Activated naive CD4-positive, alpha-beta T cell treated with anti-CD3 and anti-CD28 coated beads, Interleukin-2, amount 50 U/mL, for 24 hours (primary cell): Measurements from ENCODE around the gene PES1.
"Not testable (repeated sequence)": the region's sequence is repeated elsewhere in the genome, so short reads cannot be mapped to it uniquely, and the experiment has no call there.

ENCODE experiments used
- H3K27ac Mint-ChIP-seq: one replicate; pipeline ENCODE4 v1.8.0; 2021; ENCODE audit warnings: mild to moderate bottlenecking, mixed read lengths
- H3K27me3 Mint-ChIP-seq: one replicate; pipeline ENCODE4 v1.8.0; 2021; ENCODE audit warnings: mixed read lengths
- H3K36me3 Mint-ChIP-seq: one replicate; pipeline ENCODE4 v1.8.0; 2021; ENCODE audit warnings: mixed read lengths
- H3K4me1 Mint-ChIP-seq: one replicate; pipeline ENCODE4 v1.8.0; 2021; ENCODE audit warnings: mixed read lengths
- H3K4me3 Mint-ChIP-seq: one replicate; pipeline ENCODE4 v1.8.0; 2021; ENCODE audit warnings: mild to moderate bottlenecking, mixed read lengths
- H3K9me3 Mint-ChIP-seq: one replicate; pipeline ENCODE4 v1.8.0; 2021; ENCODE audit warnings: mixed read lengths

The PES1 gene

DNA sequence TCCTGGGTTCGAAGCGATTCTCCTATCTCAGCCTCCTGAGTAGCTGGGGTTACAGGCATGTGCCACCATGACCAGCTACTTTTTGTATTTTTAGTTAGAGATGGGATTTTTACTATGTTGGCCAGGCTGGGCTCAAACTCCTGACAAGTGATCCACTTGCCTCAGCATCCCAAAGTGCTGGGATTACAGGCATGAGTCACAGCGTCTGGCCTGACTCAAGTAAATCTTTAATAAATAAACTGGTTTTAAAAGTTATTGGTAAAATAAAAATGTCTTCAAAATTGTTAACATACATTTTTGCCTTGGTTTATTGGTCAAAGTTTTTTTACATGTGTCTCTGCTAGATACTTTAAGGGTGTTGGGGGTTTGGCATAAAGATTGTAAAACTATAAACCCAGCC, 7.3 kb upstream of the PES1 start:
- H3K9me3 Mint-ChIP-seq: no peaks in the 10 kb centered on the region
- H3K27ac Mint-ChIP-seq: no peak overlapping the region
- peaks cover 9% of the 10 kb centered on the region for H3K4me1 Mint-ChIP-seq
- no peak overlapping the region for H3K4me3 Mint-ChIP-seq
- no peaks in the 10 kb centered on the region for H3K27me3 Mint-ChIP-seq
- no peaks in the 10 kb centered on the region for H3K36me3 Mint-ChIP-seq

DNA sequence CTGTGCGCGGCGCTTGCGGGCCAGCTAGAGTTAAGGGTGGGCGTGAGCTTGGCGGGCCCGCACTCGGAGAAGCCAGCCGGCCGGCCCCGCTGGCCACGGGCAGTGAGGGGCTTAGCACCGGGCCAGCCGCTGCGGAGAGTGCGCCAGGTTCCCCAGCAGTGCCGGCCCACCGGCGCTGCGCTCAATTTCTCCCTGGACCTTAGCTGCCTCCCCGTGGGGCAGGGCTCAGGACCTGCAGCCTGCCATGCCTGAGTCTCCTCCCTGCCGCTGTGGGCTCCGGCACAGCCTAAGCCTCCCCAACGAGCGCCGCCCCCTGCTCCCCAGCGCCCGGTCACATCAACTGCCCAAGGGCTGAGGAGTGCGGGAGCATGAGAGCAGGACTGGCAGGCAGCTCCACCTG, 5.2 kb upstream of the PES1 start:
- Mint-ChIP-seq H3K36me3 (no peaks in the 10 kb centered on the region), H3K27ac (no peak overlapping the region), H3K27me3 (peaks cover 3% of the 10 kb centered on the region), H3K4me3 (no peak overlapping the region), H3K4me1 (peaks cover under 1% of the 10 kb centered on the region), H3K9me3 (no peaks in the 10 kb centered on the region)

DNA sequence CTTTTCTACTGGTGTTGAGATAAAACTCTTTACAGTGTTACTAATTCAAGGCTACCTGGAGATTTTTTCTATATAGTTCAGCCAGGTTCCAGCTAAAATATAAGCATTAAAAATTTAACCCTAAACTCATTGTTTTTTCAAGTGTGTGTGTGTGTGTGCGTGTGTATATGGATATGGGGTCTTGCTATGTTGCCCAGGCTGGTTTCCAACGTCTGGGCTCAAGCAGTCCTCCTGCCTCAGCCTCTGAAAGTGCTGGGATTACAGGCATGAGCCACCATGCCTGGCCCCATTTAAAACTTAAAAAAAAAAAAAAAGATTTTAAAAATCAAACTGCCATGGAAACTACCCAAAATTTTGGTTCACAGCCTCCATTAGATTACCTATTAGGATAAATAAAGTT, 4.5 kb upstream of the PES1 start:
- H3K36me3 Mint-ChIP-seq: no peaks in the 10 kb centered on the region
- no peaks in the 10 kb centered on the region for H3K4me1 Mint-ChIP-seq
- no peak overlapping the region for H3K27ac Mint-ChIP-seq
- H3K27me3 Mint-ChIP-seq: peaks cover 3% of the 10 kb centered on the region
- H3K9me3 Mint-ChIP-seq: no peaks in the 10 kb centered on the region
- H3K4me3 Mint-ChIP-seq: no peak overlapping the region

- H3K4me3 Mint-ChIP-seq, H3K36me3 Mint-ChIP-seq, H3K27me3 Mint-ChIP-seq, H3K9me3 Mint-ChIP-seq, H3K27ac Mint-ChIP-seq: not testable (repeated sequence)
- H3K4me1 Mint-ChIP-seq: peaks cover 16% of the 10 kb centered on the region
These were observed 627 bp upstream of the PES1 start for GRCh38 chr22:30592360-30592713.

GRCh38 chr22:30591191-30591587, 521 bp downstream of the PES1 start:
- Mint-ChIP-seq H3K36me3 (peaks cover 8% of the 10 kb centered on the region), H3K4me1 (peaks cover 16% of the 10 kb centered on the region), H3K9me3 (no peaks in the 10 kb centered on the region), H3K27me3 (peaks cover 3% of the 10 kb centered on the region), H3K4me3 (no peak overlapping the region), H3K27ac (no peak overlapping the region)

DNA sequence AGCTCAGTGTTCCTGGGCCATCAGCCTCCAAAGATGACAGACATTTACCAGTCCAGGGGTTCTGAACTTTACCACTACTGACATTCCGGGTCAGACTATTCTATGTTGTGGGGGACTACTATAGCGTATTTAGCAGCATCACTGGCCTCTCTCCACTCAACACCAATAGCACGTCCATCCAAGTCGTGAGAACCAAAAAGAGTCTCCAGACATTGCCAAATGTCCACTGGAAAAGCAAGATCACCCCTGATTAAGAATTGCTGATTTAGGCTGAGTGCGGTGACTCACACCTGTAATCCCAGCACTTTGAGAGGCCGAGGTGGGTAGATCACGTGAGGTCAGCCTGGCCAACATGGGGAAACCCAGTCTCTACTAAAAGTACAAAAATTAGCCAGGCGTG, 5.3 kb downstream of the PES1 start:
- H3K27ac Mint-ChIP-seq: no peak overlapping the region
- H3K4me1 Mint-ChIP-seq: peaks cover 16% of the 10 kb centered on the region
- no peak overlapping the region for H3K4me3 Mint-ChIP-seq
- no peaks in the 10 kb centered on the region for H3K27me3 Mint-ChIP-seq
- peaks cover 16% of the 10 kb centered on the region for H3K36me3 Mint-ChIP-seq
- H3K9me3 Mint-ChIP-seq: no peaks in the 10 kb centered on the region

DNA sequence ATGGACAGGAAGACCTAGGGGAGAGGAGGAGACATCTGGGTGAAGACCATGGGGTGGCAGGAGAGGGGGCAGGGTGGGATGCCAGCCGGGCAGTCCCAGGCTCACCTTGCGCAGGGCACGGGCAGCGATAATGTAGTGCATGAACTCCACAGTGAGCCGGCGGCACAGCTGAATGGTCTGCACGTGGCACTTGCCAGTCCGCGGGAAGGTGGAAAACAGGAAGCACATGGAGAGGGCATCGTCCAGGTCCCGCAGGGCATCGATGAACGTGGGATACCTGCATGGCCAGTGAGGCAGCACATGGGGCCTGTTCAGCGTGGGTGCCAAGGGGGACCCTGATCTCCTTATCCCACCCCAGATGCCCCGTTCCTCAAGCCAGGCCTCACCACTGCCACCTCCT, 7.3 kb downstream of the PES1 start:
- no peaks in the 10 kb centered on the region for H3K9me3 Mint-ChIP-seq
- peaks cover 19% of the 10 kb centered on the region for H3K36me3 Mint-ChIP-seq

GRCh38 chr22:30582788-30583545, 8.7 kb downstream of the PES1 start:
- H3K27me3 Mint-ChIP-seq: no peaks in the 10 kb centered on the region
- no peak overlapping the region for H3K4me3 Mint-ChIP-seq
- no peaks in the 10 kb centered on the region for H3K4me1 Mint-ChIP-seq
- H3K36me3 Mint-ChIP-seq: peaks cover 24% of the 10 kb centered on the region
- no peaks in the 10 kb centered on the region for H3K9me3 Mint-ChIP-seq
- no peak overlapping the region for H3K27ac Mint-ChIP-seq

More for the DNA sequence above, 7.3 kb downstream of the PES1 start:
- Mint-ChIP-seq H3K4me3 (no peak overlapping the region), H3K4me1 (peaks cover 4% of the 10 kb centered on the region), H3K27ac (peak overlapping the region; percentile 23), H3K27me3 (no peaks in the 10 kb centered on the region)

GRCh38 chr22:30582051-30582450, 9.7 kb downstream of the PES1 start:
- peaks cover 28% of the 10 kb centered on the region for H3K36me3 Mint-ChIP-seq
- H3K27ac Mint-ChIP-seq: no peak overlapping the region
- no peaks in the 10 kb centered on the region for H3K9me3 Mint-ChIP-seq
- no peak overlapping the region for H3K4me3 Mint-ChIP-seq
- no peaks in the 10 kb centered on the region for H3K27me3 Mint-ChIP-seq
- no peaks in the 10 kb centered on the region for H3K4me1 Mint-ChIP-seq

- no peak overlapping the region for H3K4me3 Mint-ChIP-seq
- H3K27ac Mint-ChIP-seq: no peak overlapping the region
- H3K27me3 Mint-ChIP-seq: no peaks in the 10 kb centered on the region
- H3K9me3 Mint-ChIP-seq: no peaks in the 10 kb centered on the region
- no peaks in the 10 kb centered on the region for H3K4me1 Mint-ChIP-seq
- peaks cover 28% of the 10 kb centered on the region for H3K36me3 Mint-ChIP-seq
These were observed 10.8 kb downstream of the PES1 start for GRCh38 chr22:30580896-30581295.

GRCh38 chr22:30578481-30578880, 13.2 kb downstream of the PES1 start:
- Mint-ChIP-seq H3K27me3 (no peaks in the 10 kb centered on the region), H3K9me3 (no peaks in the 10 kb centered on the region), H3K4me1 (no peaks in the 10 kb centered on the region), H3K36me3 (peaks cover 23% of the 10 kb centered on the region), H3K4me3 (no peak overlapping the region), H3K27ac (no peak overlapping the region)

DNA sequence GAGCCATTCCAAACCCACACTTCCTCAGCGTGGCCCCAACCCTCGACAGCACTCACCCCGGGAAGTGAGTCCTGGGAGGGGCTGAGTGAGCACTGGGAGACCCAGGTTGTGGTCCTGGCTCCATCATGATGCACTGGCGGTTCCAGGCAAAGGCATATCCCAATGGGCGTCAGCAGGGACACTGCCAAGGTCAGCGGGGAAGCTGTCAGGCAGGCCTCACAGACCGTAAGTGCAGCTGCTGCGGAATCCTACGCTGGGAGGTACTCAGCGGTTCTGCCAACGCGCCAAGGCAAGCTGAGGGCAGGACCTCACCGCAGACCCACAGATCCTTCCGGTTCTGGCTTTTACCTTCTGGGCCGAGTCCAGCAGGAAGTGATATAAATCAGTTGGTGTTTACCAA, 15.9 kb downstream of the PES1 start:
- H3K4me1 Mint-ChIP-seq: no peaks in the 10 kb centered on the region
- no peak overlapping the region for H3K4me3 Mint-ChIP-seq
- H3K9me3 Mint-ChIP-seq: no peaks in the 10 kb centered on the region
- peaks cover 21% of the 10 kb centered on the region for H3K36me3 Mint-ChIP-seq
- no peak overlapping the region for H3K27ac Mint-ChIP-seq
- H3K27me3 Mint-ChIP-seq: no peaks in the 10 kb centered on the region

DNA sequence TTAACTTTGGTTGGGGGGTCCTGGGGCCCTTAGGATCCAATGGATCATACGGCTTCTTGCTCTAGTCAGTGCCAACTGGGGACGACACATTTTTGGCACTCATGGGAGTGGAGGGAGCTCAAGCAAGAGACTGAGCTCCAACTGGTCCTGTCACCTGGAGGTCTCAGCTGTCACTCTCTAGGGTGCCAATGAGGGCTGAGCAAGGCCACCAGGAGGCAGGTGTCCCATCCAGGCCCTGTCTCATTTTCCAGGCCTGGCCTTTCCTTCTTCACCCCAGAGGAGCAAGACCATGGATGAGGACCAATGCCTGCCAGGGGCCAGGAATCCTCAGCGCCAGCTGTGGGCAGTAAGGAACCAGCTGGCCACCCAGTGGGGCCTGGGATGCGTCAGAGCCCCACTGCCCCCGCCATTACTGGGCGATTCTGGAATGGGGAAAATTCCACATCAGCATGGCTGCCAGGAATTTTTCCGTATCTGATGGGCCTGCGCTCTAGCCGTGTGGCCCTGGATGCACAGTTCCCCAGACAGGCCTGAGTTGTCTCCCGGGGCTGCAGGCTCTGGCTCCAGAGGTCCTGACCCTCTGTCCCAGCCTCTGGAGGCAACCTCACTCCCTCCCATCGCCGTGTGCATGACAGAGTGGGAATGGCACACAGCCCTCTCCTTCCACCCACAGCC, 16.6 kb downstream of the PES1 start:
- Mint-ChIP-seq H3K9me3 (no peaks in the 10 kb centered on the region), H3K36me3 (peaks cover 20% of the 10 kb centered on the region), H3K27me3 (no peaks in the 10 kb centered on the region), H3K4me1 (no peaks in the 10 kb centered on the region), H3K4me3 (no peak overlapping the region), H3K27ac (no peak overlapping the region)

DNA sequence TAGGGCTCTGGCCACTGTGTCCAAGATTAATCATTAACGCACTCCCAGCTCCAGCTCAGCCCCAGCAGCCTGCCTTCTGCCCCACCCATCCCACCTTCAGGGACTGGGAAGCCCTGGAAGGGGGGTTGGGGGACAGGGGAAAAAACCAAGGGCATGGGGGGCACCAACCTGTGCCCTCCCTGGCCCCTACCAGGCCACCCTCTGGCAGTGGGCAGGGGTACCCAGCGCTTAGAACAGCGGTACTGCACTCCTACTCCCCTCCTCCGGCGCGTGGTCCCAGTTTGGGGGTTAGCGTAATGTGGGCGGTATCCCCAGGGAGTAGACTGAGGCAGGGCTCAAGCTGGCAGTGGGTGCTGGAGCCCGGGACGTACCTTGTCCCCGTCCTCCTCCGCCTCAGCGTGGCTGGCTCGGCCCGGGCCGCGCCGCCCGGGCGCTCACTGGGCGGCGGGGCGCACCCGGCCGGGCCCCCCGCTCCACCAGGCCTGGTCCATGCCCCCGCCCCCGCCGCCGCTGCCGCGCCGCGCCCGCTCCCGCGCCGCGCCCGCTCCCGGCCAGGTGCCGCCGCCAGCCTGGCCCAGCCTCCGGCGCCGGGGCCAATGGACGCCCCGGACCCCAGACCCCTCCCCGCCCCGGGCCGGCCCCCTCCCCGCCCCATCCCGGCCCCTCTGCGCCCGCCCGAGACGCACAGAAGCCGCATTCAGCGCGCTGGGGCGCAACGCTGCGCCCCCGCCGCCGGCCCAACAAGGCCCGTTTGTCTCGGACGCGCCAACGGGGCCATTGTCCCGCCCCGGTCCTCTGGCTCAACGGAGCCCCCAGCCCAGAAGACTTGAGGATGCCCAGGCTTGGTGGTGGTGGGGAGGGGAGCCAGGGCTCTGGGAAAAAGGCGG, 17.4 kb downstream of the PES1 start, which contains the start of gene GAL3ST1:
Gene GAL3ST1 (minus strand): TSS at position 571 of the 887 bp plus-strand sequence. CDS start 17,273 bp downstream, outside the sequence.
- Mint-ChIP-seq H3K4me1 (no peaks in the 10 kb centered on the region), H3K4me3 (no peak within 1 kb of the TSS), H3K27ac (no peak within 1 kb of the TSS), H3K27me3 (no peaks in the 10 kb centered on the region), H3K9me3 (no peaks in the 10 kb centered on the region), H3K36me3 (peaks cover 17% of the 10 kb centered on the region)

DNA sequence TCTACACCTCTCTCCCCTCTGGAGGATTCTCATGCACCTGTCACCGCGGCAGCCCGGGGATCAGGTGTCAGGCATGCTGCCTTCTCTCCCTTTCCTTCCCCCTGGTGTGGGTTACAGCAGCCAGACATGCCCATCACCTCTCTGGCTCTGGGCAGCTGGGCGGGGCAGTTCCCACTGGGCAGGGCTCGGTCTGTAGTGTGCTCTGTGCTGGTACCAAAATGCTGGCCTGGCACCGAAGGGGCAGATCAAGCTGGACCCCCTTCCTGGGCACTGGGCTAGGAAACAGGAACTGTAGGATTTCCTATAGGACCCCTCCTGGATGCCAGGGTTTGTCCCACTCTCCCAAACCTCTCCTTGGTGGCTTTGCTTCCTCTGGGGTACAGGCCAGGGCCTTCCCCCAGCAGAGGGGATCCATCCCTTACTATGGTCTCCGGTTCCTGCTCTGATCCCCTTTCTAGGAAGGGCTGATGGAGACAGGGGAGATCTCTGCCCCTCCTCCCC, 18.1 kb downstream of the PES1 start:
- Mint-ChIP-seq H3K9me3 (no peaks in the 10 kb centered on the region), H3K36me3 (peaks cover 11% of the 10 kb centered on the region), H3K4me1 (no peaks in the 10 kb centered on the region), H3K27ac (no peak overlapping the region), H3K27me3 (no peaks in the 10 kb centered on the region), H3K4me3 (no peak overlapping the region)
